NCI-H2029 (cell line): ENCODE results near the gene C1R.

ENCODE experiments used
- DNase-seq: peaks from one replicate; lab custom pipeline; 2025; lab: John Stamatoyannopoulos, UW

Gene C1R

GRCh38 chr12:7034464-7034863 lies 57.8 kb downstream of the C1R start:
- DNase-seq, result no peak

GRCh38 chr12:7032990-7033389 lies 59.3 kb downstream of the C1R start:
- no peak for DNase-seq

GRCh38 chr12:7031306-7031705 lies 60.9 kb downstream of the C1R start:
- DNase-seq, result no peak
